ENCODE results near the gene FAM3B.
"Not testable (repeated sequence)": the region's sequence is repeated elsewhere in the genome, so short reads cannot be mapped to it uniquely, and the experiment has no call there.

FAM3B gene, protein sequence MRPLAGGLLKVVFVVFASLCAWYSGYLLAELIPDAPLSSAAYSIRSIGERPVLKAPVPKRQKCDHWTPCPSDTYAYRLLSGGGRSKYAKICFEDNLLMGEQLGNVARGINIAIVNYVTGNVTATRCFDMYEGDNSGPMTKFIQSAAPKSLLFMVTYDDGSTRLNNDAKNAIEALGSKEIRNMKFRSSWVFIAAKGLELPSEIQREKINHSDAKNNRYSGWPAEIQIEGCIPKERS

DNA sequence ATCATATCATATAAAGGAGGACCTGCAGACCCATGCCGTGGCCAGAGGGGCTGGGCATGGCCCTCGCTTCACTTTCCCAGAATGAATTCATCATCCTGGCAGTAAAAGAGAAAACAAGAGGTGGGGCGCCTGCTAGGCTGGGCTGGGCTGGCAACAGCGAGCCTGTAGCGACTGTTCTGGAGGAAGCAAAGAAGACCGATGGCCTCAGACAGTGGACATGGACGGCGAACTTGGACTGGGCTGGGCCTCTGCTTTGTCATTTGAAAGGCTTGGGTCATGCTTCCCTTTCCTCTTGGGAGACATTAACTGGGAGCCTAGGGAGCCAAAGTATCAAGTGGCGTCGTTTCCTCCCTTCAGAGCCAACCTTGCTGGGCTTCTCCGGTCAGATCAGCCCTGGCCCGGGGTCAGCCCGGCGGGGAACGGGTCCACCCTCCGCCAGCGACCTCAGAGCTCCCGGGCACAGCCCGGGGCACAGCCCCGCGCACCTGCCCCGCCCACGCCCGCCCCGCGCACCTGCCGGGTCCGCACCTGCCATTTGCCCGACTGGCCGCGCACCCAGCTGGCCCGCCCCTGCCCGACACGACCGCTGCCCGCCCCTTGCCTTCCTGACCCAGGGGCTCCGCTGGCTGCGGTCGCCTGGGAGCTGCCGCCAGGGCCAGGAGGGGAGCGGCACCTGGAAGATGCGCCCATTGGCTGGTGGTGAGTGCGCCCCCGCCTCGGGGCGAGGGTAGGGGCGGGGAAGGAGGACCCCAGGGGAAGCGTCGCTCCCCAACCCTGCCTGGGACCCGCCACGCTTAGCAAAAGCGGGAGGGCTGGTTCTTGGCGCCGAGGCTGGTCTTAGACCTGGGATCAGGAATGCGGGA lies at the start of gene FAM3B:
FAM3B (plus strand) TSS at position 602 of the 863 bp plus-strand sequence; CDS start at position 681, 79 bp downstream.
- DNase-seq (ENCODE audit: low spot score): no peak

DNA sequence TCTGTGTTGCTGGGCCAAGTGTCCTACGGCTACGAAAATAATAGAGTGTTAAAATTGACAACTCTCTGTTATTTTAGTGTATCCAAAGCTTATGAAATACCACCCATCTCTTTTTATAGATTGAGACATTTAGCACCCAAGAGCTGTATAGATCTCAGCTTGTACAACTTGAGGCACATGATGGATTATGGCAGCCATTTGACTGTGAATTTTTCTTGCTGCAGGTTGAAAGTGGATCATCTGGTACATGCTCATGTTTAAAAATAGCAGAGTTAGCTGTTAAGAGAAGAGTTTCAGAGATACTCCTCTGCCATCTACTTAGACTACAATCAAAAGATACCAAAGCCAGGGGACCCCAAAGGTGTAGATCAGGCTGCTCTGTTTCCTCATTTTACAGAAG lies 49.3 kb upstream of the FAM3B start:
- DNase-seq (ENCODE audit: low spot score): no peak

DNA sequence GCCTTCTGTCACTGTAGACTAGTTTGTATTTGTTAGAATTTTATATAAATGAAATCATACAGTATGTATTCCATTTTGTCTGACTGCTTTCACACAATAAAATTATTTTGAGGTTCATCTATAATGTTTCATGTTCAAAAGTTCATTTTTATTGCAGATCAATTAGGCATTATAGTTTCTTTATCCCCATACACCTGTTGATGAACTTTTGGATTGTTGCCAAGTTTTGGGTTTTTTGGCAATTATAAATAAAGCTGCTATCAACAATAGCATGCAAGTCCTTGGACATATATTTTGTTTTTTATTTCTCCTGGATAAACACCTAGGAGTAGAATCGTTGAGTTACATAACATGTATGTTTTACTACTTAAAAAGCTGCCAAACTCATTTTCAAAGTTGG lies 47.1 kb upstream of the FAM3B start:
- no peak for DNase-seq (ENCODE audit: low spot score)

DNA sequence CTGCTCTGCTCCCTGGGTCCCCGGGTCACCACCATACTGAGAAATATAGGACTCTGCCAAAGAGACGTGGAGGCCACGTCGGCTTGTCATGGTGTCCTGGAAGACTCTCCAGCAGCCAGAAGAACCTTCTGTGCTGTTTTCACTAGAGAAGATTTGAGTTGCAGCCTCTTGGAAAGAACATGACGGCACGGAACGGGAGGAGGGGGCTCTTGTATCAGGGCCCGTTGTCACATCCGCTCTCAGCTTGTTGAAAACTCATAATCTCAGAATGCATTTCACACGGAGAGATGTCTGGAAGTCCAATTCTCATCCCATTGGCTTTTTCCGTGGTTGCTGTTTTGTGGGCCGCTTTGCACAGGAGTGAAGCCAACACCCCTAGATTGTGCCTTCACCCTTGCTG lies 39.4 kb upstream of the FAM3B start:
- DNase-seq (ENCODE audit: low spot score): no peak

DNA sequence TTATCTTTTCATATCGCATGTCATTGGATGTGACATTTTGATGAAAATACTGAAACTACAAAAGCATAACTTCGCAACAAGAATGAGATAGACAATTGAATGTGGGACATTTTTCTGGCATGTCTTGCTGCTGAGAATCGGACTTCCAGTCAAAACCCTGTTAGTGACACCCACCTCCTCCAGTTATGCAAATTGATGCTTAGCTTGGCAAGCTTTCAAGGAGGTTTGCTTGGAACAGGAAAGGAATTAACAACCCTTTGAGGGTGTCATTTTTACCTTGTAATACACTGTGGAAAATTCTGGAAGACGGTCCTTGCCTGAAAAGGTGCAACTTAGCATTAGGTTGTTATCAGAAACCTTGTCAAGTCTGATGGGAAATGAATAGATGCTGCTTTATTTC lies 38.8 kb upstream of the FAM3B start:
- DNase-seq (ENCODE audit: low spot score): no peak

DNA sequence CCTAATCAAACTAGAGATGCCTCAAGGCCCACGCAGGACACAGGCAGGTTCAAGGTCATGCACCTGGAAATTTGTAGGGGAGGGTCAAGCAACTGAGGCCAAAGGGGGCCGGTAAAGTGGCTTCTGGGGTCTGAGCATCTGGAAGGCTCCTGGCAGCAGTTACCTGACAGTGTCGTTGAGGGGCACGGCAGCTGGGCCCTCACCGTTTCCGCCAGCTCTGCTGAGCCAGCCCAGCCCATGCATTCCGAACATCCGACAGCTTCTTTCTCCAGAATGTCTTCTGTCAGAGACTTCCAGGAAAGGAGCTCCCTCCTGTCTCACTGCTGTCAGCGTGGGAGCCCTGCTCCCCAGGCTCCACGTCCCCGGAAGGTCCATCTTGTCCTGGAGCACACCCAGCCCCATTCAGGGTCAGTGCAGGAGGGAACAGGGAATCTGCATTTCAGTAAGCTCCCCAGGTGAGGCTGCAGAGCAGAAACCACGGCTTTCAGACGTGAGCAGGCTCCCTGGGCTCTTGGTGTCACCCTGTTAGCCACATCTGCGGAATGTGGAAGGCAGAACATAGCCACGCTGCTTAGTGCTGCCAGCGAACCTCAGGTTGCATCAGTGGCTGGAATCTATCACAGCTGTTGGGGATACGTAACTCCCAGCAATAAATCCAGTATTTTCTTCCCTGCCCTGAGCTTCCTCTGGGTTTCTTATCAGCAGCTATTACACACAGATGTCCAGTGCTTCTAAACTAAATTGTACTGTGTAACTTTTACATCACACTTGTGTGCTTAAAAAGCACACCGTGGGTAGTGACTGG lies 36.3 kb upstream of the FAM3B start:
- no peak for DNase-seq (ENCODE audit: low spot score)

DNA sequence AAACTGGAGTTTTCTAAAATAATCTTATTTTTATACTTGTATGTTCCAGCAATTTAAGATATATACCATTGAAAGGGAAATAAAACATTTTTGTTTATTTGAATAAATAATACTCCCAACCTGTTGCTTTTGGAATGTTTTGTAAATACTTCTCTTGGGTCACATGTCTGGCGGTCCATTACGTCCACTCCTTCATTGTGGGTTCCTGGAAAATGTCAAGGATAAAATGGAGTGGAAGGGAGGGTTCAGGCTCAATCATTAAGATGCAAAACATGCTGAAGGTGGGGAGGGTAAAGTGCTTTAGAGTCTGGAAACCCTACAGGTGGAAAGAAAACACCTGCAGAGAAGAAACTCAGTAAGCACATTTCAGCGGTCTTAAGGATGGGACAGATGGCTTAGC lies 34.2 kb upstream of the FAM3B start:
- DNase-seq (ENCODE audit: low spot score): no peak

DNA sequence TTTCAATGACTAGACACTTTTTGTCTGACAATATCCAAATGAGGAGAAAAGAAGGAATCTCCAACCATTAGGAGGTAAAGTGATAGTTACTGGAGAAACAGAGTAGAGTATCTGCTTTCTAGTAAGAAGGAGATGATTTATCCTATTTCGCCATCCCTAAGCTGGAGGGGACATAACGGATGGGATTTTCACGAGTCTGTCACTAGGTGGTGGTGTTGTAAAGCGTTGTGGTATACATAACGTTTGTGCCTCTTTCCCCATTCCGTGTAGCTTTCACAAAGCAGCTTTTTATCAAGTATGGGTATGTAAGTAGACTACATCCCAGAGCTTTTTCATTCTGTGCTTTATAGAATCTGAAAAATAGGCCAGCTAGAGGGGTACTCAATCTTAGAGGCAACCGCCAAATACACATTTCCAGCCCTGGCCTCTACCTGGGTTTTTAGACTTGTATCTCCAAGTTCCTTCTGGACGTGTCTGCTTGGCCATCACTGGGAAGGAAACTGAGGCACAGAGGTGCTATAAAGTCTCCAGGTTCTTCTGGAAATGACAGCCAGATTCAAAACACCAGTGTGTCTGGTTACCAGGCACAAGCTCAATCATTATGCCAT lies 33.3 kb upstream of the FAM3B start:
- peak; percentile 90 for DNase-seq (ENCODE audit: low spot score)

DNA sequence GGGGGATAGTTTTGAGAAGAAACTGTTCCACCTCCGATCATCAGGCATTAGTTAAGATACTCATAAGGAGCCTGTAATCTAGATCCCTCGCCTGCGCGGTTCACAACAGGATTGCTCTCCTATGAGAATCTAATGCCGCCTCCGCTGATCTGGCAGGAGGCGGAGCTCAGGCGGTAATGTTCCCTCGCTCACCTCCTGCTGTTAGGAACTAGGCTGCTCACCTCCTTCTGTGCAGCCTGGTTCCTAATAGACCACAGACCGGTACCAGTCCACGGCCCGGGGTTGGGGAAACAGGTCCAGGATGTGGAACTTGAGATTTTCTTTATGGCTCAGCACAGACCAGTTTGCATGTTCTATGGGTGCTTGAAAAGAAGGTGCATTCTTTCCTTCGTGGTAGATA lies 27.2 kb upstream of the FAM3B start:
- DNase-seq (ENCODE audit: low spot score): no peak

DNA sequence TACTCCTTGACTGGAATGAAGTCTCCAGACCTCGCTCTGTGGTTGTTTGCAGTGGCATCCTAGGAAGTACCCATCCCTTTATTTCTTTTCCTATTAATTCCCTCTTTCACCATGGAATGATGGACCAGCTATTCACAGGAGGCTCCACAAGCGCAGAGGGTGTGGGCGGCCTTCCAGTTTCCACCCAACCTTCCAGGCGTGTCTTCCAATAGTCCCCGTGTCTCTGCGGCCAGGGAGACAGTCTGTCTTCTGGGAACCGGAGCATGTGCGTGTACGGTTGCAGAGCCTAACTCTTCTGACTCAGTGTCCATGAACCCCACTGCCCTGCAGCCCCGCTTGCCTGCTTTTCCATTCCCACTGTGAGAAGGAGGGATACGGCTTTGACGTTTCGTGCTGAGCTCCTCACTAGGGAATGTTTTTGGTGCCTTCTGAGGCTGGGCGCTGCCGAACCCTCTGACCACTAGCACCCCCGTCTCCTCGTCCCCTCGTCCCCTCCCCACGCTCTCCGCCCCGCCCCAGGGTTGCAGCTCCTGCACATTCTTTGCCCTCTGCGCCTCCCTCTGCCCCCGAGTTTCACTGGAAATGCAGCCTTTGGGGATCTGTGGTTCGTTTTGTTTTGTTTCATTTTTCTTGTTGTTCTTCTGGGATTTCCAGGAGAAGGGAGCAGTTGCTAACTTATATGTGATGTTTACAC lies 26.3 kb upstream of the FAM3B start:
- DNase-seq (ENCODE audit: low spot score): no peak

DNA sequence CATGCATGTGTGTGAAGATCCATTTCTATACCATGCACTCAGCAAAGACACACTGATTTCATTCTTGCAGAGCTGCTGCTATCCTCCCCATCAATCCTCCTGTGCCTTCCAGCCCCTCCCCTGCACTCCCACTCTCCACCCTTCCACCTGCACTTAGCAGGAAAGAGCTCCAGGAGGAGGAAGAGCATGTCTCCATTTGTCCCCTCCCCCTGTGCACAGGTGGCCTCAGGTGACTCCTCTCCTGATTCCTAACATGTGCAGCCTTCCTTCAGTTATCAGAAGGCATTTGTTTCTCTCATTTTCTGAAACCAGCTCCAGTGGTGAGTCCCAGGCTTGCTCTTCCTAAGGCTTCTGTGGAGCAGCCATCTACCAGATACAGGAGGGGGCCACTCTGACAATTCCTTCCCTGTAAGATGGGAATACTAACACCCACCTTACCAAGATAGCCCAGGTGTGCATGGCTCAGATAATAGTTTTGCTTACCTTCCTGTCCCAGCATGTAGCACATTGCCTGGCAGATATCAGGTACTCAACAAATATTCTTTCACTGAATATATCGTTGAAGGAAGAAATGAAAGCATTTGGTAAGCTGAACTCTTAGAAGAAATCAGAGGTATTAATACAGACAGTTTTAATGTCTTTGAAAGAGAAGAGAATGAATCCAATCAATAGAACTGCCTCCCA lies 21.9 kb upstream of the FAM3B start:
- no peak for DNase-seq (ENCODE audit: low spot score)

DNA sequence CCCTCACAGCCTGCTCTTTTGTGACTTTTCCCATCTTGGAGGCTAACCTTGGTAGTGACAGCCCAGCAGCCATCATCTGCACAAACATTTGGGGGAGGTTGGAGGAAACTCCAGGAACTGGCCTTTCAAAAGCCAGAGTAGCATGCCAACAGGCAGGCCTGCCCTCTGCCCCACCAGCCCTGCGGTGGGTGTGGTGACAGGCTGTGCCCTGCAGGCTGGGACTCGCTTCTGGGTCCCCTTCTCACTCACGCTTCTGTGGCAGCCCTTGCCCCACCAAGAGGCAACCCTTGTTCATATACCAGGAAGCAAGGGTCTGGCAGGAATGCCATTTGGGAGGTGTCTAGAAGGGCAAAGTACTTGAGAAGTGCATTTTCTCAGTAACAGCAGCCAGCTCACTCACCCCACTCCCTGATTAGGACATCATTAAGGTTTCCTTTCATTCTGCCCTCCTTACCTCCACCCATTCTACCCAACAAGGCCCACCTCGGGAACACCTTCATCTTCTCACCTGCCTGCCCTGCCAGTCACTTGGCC lies 20.8 kb upstream of the FAM3B start:
- no peak for DNase-seq (ENCODE audit: low spot score)

DNA sequence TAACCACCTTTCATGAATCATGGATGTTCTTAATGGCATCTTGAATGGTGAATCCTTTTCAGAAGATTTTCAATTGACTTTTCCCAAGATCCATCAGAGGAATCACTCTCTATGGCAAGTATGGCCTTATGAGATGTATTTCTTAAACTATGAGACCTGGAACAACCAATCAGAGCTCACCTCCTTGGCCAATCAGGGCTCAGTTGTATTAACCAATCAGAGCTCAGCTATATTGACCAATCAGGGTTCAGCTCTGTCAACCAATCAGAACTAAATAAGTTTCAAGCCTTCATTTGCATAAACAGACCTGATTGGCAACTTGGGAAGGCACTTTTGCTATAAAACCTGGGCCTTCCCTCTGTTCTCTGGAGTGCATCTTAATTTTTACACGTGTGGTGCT lies 13.6 kb upstream of the FAM3B start:
- DNase-seq (ENCODE audit: low spot score): no peak

DNA sequence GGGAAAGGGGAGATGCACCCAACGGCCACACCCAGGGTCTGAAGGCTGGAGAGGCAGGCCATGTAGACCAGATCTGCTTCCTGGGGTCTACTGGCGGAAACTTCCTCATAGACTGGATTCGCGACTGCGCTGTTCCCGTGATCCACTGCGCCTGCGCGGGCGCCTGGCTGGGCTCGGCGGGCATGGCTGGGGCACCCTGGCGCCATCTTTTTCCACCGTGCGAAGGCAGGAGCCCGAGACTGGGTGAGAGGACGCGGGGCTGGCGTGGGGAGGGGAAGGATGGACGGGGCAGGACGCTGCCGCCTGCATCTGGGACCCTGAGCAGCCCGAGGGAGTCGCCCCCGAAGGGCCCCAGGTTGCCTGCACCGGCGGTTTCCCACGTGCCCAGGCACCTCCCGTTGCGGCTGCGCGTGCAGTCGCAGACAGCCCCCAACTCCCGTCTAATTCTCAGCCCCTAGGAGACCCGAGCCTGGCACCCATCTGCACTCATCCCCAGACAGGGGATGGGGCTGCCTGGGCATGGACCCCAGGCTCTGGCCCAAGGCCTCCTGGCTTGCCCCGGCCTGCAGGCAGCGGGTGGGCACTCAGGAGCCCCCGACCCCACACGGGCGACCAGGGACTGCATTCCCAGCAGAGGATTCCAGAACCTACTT lies 12.4 kb upstream of the FAM3B start:
- no peak for DNase-seq (ENCODE audit: low spot score)

DNA sequence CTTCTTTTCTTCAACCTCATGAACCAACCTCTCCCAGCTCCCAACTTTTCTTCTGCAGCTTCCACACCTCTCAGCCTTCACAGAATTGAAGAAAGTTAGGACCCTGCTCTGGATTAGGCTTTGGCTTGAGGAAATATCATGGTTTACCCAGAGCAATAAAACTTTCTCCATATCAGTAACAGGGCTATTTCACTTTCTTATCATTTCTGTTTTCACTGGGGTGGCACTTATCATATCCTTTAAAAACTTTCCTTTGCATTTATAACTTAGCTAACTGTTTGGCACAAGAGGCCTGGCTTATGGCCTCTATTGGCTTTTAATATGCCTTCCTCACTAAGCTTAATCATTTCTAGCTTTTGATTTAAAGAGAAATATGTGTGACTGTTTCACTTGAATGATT lies 9.4 kb upstream of the FAM3B start:
- DNase-seq (ENCODE audit: low spot score): no peak

DNA sequence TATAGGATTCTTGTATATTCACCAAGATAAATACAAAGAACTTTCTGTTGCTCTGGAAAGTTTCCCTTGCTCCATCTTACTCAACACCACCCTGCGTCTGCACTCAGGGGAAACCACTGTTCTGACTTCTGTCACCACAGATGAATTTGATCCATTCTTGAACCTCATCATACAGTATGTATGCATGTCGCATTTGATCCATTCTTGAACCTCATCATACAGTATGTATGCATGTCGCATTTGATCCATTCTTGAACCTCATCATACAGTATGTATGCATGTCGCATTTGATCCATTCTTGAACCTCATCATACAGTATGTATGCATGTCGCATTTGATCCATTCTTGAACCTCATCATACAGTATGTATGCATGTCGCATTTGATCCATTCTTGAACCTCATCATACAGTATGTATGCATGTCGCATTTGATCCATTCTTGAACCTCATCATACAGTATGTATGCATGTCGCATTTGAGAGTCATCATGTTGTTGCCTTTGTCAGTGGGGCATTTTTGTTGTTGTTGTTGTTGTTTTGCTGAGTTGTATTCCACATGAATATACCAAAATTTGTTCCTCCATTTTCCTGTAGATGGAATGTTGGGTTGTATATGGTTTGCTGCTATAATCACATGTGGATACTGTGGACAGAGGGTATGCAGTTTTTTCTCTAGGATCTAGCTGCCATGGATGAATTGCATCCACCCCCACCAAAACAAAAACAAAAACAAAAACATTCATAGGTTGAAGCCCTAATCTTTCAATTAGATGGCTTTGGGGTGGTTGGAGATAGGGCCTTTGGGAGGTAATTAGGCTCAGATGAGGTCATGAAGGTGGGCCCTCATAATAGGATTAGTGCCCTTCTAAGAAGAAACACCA lies 3.1 kb upstream of the FAM3B start:
- DNase-seq (ENCODE audit: low spot score): not testable (repeated sequence)

DNA sequence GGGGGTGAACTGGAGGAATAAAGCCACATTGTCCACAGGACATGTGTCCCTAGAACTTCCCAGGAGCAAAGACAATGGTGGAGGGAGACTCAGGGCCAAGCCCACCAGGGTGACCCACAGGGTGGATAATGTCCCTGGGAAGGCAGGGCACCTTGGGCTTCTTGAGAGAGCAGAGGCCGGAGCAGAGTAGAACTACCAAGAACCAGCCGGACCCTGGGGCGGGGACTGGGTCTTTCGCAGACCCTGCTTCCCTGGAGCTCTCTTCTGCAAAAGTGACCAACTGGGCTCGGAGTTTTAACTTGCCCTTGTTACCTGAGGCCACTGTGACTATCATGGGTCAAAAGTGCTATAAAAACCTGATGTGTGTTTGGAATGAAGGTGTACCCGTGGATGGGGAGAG lies 875 bp upstream of the FAM3B start:
- DNase-seq (ENCODE audit: low spot score): no peak

DNA sequence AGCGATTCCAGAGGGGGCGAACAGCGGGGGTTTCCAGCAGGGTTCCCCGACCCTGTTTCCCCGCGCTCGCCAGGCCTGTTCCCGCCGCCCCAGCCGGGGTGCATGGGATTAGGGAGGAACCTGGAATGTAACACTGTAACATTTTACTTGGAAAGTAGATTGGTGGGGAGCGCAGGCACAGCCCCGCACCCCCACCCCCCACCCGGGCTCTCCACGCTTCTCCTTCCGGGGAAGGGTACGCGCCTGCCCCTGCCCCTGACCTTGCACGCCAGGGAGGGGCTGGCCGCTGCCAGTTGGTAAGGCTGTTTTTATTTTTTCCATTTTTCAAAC lies 427 bp downstream of the FAM3B start:
- DNase-seq (ENCODE audit: low spot score): no peak

DNA sequence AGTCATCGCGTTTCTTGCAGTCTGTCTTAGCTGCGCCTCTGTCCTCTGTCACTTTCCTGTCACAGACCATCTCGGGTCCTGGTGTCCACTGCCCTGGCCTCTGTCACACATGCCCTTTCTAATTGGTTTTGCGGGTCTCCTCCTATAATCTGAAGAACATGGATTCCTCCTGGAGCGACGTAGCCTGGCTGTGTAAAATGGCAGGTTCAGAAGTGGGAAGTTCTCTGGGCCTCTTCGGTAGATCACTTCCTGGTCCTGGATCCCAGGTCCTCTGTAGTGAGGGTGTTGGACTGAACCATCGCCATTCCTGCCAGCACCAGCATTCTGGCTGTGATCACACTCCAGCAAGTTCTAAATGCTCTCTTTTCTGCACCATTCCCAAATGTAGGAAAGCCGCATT lies 857 bp downstream of the FAM3B start:
- DNase-seq (ENCODE audit: low spot score): no peak

DNA sequence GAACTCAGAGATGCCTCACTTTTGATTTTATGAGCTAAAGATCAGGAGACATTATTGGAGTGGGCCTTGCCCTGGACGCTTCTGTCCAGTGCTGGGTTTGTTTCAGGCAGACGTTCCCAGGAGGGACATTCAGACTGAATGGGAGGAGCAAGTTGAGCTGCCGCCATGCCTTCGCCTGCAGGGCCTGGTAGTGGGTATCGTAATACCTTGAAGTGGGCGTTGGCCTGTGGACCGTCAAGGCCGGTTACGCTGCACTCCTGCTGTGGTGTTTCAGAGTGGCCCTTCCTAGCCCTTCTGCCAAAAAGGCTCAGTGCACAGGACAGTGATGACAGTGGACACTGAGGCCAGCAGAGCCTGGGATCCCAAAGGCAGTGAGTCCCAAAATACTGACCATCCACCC lies 1.6 kb downstream of the FAM3B start:
- no peak for DNase-seq (ENCODE audit: low spot score)
